Ectodermal cell (in vitro differentiated cells): ENCODE results near the gene SCO1.
"Not testable (repeated sequence)": the region's sequence is repeated elsewhere in the genome, so short reads cannot be mapped to it uniquely, and the experiment has no call there.

Experiments
- H3K27ac ChIP-seq: 2 replicates; pipeline ENCODE4 v1.7.0; 2013; ENCODE audit warnings: mild to moderate bottlenecking, low read depth, low read length; ENCODE audit not compliant: insufficient read depth, poor library complexity, severe bottlenecking
- H3K27me3 ChIP-seq: 2 replicates; pipeline ENCODE4 v1.7.0; 2013; ENCODE audit warnings: mild to moderate bottlenecking, low read length; ENCODE audit not compliant: insufficient read depth, control insufficient read depth, poor library complexity, severe bottlenecking
- H3K36me3 ChIP-seq: one replicate; pipeline ENCODE4 v1.7.0; 2013; ENCODE audit warnings: low read length; ENCODE audit not compliant: control insufficient read depth, insufficient read depth
- H3K4me1 ChIP-seq: one replicate; pipeline ENCODE4 v1.7.0; 2013; ENCODE audit warnings: low read length; ENCODE audit not compliant: control insufficient read depth, insufficient read depth
- H3K4me3 ChIP-seq: 2 replicates; pipeline ENCODE4 v1.7.0; 2013; ENCODE audit warnings: low read depth, low read length, control low read depth; ENCODE audit not compliant: insufficient read depth
- H3K9me3 ChIP-seq: 2 replicates; pipeline ENCODE4 v1.7.0; 2013; ENCODE audit warnings: mild to moderate bottlenecking, low read length, moderate library complexity; ENCODE audit not compliant: control insufficient read depth
- WGBS, 2 experiments: methylation state at CpG; one replicate each; pipeline ENCODE4 v1.1.7; 2013; ENCODE audit warnings: missing lambda C conversion rate in 2 of 2; 5-methylcytosine and 5-hydroxymethylcytosine counted together

Gene SCO1

DNA sequence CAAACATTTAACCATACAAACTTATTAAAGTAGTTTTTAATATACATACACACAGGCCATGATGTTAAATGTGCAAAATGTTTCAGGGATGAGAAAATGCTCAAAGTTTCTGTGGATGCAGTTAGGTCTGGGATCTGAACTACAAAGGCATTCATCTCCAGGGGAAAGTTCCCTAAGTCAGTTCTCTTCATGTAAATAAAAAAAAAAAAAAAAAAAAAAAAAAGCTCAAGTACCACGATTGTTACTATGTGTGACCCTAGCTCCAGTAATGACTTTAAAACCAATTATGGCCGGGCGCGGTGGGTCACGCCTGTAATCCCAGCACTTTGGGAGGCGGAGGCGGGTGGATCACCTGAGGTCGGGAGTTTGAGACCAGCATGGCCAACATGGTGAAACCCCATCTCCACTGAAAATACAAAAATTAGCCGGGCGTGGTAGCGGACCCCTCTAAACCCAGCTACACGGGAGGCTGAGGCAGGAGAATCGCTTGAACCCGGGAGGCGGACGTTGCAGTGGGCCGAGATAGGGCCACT, 1.4 kb downstream of the SCO1 start:
- H3K27ac ChIP-seq, H3K27me3 ChIP-seq, H3K9me3 ChIP-seq: not testable (repeated sequence)
- peak overlapping the region; percentile 90 for H3K4me3 ChIP-seq
- peaks cover 28% of the 10 kb centered on the region for H3K36me3 ChIP-seq
- peaks cover 10% of the 10 kb centered on the region for H3K4me1 ChIP-seq
- 84 to 86% methylated on average over 17 of the region's 17 CpGs for WGBS, 2 experiments

DNA sequence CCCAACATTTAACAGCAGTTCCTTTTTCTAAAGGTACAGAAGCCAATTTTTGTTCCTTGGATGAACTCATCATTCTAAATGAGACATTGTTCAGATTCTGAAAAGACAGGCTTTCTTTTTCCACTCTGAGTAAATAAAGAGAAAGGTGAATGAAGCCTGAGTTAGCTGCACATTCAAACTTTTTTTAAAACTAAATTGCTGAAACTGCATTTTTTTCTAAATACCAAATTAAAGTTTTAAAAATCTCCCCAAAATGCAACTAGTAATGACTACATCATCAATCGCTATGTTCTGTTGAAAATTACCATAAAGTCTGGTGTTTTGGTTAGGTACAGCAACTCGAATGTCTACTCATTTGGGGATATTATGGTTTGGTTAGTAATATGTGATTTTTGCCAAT, 9.8 kb downstream of the SCO1 start:
- Histone ChIP-seq H3K4me1 (no peaks in the 10 kb centered on the region), H3K27me3 (no peaks in the 10 kb centered on the region), H3K4me3 (no peak overlapping the region), H3K27ac (no peak overlapping the region), H3K9me3 (no peaks in the 10 kb centered on the region), H3K36me3 (peaks cover 43% of the 10 kb centered on the region)
- WGBS, 2 experiments = 94 to 95% methylated on average over 2 of the region's 2 CpGs

DNA sequence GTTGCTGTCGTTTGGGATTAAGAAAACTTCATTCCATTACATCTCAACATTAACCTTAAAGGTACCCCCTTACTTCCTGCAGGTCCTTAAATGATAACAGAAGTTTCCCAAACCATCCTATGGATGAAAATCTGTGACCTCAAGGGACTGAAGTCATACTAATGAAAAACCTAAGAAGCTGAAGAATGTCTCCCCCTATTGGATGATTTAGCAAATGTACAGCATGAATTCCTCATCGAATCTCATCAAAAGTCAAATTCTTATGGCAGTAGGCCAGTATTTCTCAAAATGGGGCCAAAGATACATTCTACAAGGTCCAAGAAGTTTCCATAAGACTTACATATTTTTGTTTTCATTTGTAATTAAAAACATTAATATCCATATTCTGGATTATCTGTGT, 13.5 kb downstream of the SCO1 start:
- Histone ChIP-seq H3K4me3 (no peak overlapping the region), H3K36me3 (peaks cover 34% of the 10 kb centered on the region)
- WGBS, 2 experiments = 79 to 83% methylated on average over 2 of the region's 2 CpGs

DNA sequence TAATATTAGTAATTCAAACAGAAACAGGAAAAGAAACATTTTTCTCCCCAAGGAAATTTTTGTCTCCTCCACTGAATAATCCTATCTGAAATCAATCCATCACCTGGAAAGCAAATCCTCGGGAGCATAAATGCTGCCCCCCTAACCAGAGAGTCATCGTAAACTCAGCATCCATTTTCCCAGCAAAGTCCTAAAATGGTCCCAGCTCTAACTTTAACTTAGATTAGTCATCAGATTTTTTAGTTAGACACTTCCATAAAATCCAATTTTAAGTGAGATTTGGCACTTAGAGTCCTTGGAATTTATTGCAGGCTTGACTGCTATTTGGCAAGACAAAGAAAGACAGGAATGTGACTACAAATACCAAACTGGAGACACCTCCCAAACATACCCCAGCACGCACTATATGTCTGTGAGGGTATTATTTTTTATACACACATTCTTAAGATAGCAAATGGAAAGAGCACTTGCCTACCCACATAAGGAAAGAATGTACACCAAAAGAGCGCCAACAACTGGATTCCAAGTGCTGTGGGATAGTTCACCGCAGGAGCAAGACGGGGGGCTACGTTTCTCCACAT, 15.4 kb downstream of the SCO1 start:
- H3K27me3 ChIP-seq = no peaks in the 10 kb centered on the region
- H3K4me1 ChIP-seq = no peaks in the 10 kb centered on the region
- H3K36me3 ChIP-seq = peaks cover 44% of the 10 kb centered on the region
- no peak overlapping the region for H3K27ac ChIP-seq
- H3K9me3 ChIP-seq = no peaks in the 10 kb centered on the region
- WGBS, 2 experiments = 96 to 97% methylated on average over 6 to 7 of the region's 7 CpGs
- H3K4me3 ChIP-seq = no peak overlapping the region

More for the DNA sequence above, 13.5 kb downstream of the SCO1 start:
- Histone ChIP-seq H3K27me3 (no peaks in the 10 kb centered on the region), H3K27ac (no peak overlapping the region), H3K9me3 (no peaks in the 10 kb centered on the region), H3K4me1 (no peaks in the 10 kb centered on the region)

DNA sequence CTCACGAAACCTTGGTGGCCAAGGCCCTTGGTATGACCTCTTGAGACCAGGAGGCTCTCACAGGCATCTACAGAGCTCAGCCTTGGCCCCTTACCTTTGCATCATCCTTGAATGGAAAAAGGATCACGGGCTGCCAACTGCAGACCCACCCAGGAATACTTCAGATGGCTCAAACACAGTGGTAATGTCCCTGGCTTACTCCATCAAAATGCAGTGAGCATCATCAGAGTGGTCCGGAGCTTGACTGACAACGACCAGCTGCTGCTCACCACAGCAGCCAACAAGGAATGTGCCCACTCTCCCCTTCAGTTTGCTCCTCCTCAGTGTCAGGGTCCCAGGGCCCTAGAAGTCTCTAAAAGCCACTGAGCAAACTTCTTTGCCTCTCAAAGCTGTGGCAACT, 22.6 kb downstream of the SCO1 start:
- WGBS, 2 experiments = 95 to 96% methylated on average over 4 of the region's 4 CpGs
- Histone ChIP-seq H3K36me3 (peaks cover 12% of the 10 kb centered on the region), H3K27ac (no peak overlapping the region)

DNA sequence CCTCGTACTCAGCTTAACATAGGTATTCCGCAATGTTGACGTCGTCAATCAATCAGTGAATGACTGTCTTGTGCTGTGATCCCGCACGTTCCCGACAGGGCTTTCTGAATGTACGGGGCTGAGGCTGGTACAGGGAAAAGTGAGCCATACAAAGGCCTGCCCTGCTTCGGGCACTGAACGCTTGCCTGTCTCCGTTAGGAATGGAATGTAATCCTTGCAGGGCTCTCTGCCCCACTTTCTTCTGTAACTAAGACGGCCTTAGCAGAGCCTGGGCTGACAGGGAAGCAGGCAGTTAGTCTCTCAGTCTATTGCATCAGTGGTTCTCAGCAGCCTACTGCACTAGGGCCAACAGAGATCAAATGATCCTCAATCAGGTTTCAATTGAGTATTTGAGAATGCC, 24.0 kb downstream of the SCO1 start:
- no peaks in the 10 kb centered on the region for H3K27me3 ChIP-seq
- 92 to 93% methylated on average over 12 of the region's 12 CpGs for WGBS, 2 experiments
- no peak overlapping the region for H3K27ac ChIP-seq

More for the DNA sequence above, 22.6 kb downstream of the SCO1 start:
- Histone ChIP-seq H3K9me3 (no peaks in the 10 kb centered on the region), H3K4me3 (no peak overlapping the region), H3K4me1 (no peaks in the 10 kb centered on the region), H3K27me3 (no peaks in the 10 kb centered on the region)

DNA sequence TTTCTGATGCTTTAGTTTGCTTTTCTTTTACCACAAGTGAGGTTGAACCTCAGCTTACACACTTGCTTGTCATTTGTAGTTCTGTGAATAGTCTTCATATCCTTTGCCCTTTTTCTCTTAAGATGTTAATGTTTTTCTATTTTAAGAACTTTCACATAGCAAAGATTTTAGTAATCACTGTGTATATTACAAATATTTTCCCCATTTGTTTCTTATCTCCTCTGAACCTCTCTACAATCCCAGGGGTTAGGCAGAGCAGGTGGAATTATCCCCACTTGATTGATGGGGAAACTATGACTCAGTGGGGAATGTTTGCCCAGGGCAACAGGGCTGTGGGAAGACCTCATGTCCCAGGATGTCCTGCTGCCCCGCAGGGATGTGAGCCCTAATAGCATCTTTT, 28.6 kb downstream of the SCO1 start:
- Histone ChIP-seq H3K27ac (no peak overlapping the region), H3K4me1 (no peaks in the 10 kb centered on the region), H3K9me3 (no peaks in the 10 kb centered on the region), H3K36me3 (no peaks in the 10 kb centered on the region), H3K4me3 (no peak overlapping the region), H3K27me3 (no peaks in the 10 kb centered on the region)
- WGBS, 2 experiments = 85 to 92% methylated on average over 1 of the region's 1 CpG

More for the DNA sequence above, 24.0 kb downstream of the SCO1 start:
- Histone ChIP-seq H3K9me3 (no peaks in the 10 kb centered on the region), H3K4me1 (no peaks in the 10 kb centered on the region), H3K4me3 (no peak overlapping the region), H3K36me3 (peaks cover 5% of the 10 kb centered on the region)

DNA sequence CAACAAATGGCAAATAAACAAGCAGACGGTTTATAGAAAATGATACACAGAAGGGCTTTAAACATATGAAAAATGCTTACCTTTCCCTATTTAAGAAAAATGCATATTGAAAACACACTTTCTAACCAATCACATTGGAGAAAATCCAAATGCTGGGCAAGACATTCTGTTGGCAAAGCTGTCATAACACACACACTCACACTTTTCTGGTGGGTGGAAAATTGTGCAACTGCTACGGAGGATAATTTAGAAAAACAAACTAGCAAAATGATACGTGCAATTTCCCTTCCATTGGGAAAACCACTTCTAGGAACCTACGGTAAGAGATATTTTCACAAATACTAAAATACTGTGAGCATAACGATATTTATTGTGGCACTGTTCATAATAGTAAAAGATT, 30.4 kb downstream of the SCO1 start:
- Histone ChIP-seq H3K27ac (no peak overlapping the region), H3K9me3 (no peaks in the 10 kb centered on the region), H3K36me3 (no peaks in the 10 kb centered on the region), H3K4me1 (no peaks in the 10 kb centered on the region), H3K27me3 (no peaks in the 10 kb centered on the region), H3K4me3 (no peak overlapping the region)
- 93 to 94% methylated on average over 3 to 5 of the region's 5 CpGs for WGBS, 2 experiments

DNA sequence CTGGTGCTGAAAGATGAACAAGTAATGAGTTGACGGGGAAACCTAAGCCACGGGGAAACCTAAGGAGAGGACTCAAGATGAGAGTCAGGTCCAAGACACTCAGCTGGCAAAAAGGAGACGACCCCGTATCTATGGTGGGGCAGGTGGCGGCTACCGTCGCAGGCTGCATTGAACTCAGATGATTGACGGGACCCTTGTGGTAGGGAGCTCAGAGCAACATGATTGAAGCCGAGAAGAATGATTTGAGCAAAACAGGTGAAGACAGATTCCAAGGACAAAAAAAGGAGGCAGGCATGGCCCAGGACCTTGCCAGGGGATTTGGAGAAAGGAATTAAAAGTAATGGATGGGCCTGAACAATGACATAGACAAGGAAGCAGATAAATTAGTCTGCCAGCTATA, 32.8 kb downstream of the SCO1 start:
- Histone ChIP-seq H3K27ac (no peak overlapping the region), H3K27me3 (no peaks in the 10 kb centered on the region), H3K4me1 (no peaks in the 10 kb centered on the region), H3K4me3 (no peak overlapping the region), H3K36me3 (no peaks in the 10 kb centered on the region), H3K9me3 (no peaks in the 10 kb centered on the region)
- WGBS, 2 experiments = 93 to 94% methylated on average over 9 of the region's 9 CpGs

DNA sequence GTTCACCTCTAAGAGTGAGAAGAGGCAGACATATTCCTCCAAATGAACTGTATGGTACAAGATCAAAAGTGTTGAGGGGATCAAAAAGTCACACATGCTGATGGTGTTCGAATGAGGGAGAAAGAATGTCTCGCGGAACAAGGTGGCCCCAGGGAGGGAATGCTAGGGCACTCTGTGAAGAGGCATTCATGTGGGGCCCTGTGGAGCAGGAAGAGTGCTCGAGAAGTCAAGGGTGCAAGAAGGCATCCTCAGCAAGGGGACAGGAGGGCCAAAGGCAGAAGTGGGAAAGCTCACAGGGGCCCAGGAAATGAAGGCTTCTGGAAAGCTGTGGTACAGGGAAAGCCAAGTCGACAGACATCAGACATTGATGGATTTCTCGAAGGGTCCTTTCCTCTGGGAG, 34.1 kb downstream of the SCO1 start:
- 92 to 93% methylated on average over 6 of the region's 6 CpGs for WGBS, 2 experiments
- Histone ChIP-seq H3K9me3 (no peaks in the 10 kb centered on the region), H3K27ac (no peak overlapping the region), H3K27me3 (no peaks in the 10 kb centered on the region), H3K36me3 (no peaks in the 10 kb centered on the region), H3K4me1 (no peaks in the 10 kb centered on the region), H3K4me3 (no peak overlapping the region)

DNA sequence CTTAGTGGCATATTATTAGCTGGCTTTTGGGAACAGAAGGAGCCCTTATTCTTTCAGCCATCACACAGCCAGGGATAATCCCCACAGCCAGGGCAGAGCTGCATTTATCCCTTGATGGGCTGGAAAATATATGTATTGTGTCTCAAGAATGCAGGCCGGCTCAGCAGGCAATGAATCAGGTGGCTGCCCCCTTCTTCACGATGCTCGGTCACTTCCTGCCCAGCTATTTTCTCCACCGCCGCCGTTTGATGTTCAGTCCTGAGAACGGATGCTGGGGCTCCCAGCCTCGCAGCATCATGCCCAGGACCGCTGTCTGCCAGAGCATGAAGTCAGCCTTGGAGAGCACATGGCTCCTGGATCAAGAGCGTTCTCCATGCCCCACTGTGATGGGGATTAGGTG, 35.9 kb downstream of the SCO1 start:
- Histone ChIP-seq H3K27me3 (no peaks in the 10 kb centered on the region), H3K9me3 (no peaks in the 10 kb centered on the region), H3K27ac (no peak overlapping the region), H3K36me3 (no peaks in the 10 kb centered on the region), H3K4me3 (no peak overlapping the region), H3K4me1 (no peaks in the 10 kb centered on the region)
- 88 to 92% methylated on average over 10 of the region's 10 CpGs for WGBS, 2 experiments
